Osteoblast (primary cell): ENCODE results near the gene ZNF467. TPM values are rescaled to one million over a fixed set of nuclear protein-coding genes. Genes with fewer than 3 reads are reported as not detected.

Experiments used
- DNase-seq: peaks from one replicate; pipeline ENCODE4 v3.0.0; 2011; ENCODE audit warnings: low spot score, mixed read lengths; ENCODE audit not compliant: insufficient read length; ENCODE audit errors: missing footprints
- H2AFZ ChIP-seq: 2 replicates; pipeline ENCODE4 v1.6.0; 2011; ENCODE audit warnings: mild to moderate bottlenecking, low read length
- H3K27ac ChIP-seq: 2 replicates; pipeline ENCODE4 v1.5.1; 2011; ENCODE audit warnings: mild to moderate bottlenecking, low read depth, low read length, moderate library complexity
- H3K27me3 ChIP-seq: 2 replicates; pipeline ENCODE4 v1.6.0; 2012; ENCODE audit warnings: mild to moderate bottlenecking, control low read depth, inconsistent platforms, low read length, moderate library complexity; ENCODE audit not compliant: insufficient read depth
- H3K36me3 ChIP-seq: 2 replicates; pipeline ENCODE4 v1.5.1; 2011; ENCODE audit warnings: mild to moderate bottlenecking, low read length, control low read depth, moderate library complexity; ENCODE audit not compliant: insufficient read depth
- H3K4me1 ChIP-seq: 2 replicates; pipeline ENCODE4 v1.5.1; 2011; ENCODE audit warnings: mild to moderate bottlenecking, low read length, control low read depth, moderate library complexity; ENCODE audit not compliant: insufficient read depth
- H3K4me2 ChIP-seq: 2 replicates; pipeline ENCODE4 v1.6.0; 2011; ENCODE audit warnings: mild to moderate bottlenecking, low read length; ENCODE audit not compliant: insufficient read depth
- H3K4me3 ChIP-seq: fragments of 200-600 bp; sonication (generic); 3 replicates; pipeline ENCODE4 v1.5.1; 2012; ENCODE audit warnings: mild to moderate bottlenecking, low read length, inconsistent platforms; ENCODE audit not compliant: insufficient read depth
- H3K79me2 ChIP-seq: 2 replicates; pipeline ENCODE4 v1.6.0; 2012; ENCODE audit warnings: mild to moderate bottlenecking, low read length, control low read depth, inconsistent platforms; ENCODE audit not compliant: insufficient read depth
- H3K9me3 ChIP-seq: 2 replicates; pipeline ENCODE4 v1.5.1; 2011; ENCODE audit warnings: low read depth, low read length, control low read depth
- H4K20me1 ChIP-seq: 2 replicates; pipeline ENCODE4 v1.6.0; 2012; ENCODE audit warnings: mild to moderate bottlenecking, low read length, control low read depth; ENCODE audit not compliant: insufficient read depth
- total RNA-seq: library from RNA; depleted of rRNA; stranded (reverse); fragments of >200 nt; gene quantifications from 2 replicates; pipeline ENCODE4 v1.2.3, GENCODE V29; 2012
- TF ChIP-seq, protein P1 (sequence below): IDR thresholded peaks from 2 replicates; pipeline ENCODE4 v1.5.1; 2011; ENCODE audit warnings: mild to moderate bottlenecking, low read depth, low read length, moderate library complexity; ENCODE audit errors: extremely low read depth

Gene ZNF467
- total RNA-seq, 1 donor, result not detected

DNA sequence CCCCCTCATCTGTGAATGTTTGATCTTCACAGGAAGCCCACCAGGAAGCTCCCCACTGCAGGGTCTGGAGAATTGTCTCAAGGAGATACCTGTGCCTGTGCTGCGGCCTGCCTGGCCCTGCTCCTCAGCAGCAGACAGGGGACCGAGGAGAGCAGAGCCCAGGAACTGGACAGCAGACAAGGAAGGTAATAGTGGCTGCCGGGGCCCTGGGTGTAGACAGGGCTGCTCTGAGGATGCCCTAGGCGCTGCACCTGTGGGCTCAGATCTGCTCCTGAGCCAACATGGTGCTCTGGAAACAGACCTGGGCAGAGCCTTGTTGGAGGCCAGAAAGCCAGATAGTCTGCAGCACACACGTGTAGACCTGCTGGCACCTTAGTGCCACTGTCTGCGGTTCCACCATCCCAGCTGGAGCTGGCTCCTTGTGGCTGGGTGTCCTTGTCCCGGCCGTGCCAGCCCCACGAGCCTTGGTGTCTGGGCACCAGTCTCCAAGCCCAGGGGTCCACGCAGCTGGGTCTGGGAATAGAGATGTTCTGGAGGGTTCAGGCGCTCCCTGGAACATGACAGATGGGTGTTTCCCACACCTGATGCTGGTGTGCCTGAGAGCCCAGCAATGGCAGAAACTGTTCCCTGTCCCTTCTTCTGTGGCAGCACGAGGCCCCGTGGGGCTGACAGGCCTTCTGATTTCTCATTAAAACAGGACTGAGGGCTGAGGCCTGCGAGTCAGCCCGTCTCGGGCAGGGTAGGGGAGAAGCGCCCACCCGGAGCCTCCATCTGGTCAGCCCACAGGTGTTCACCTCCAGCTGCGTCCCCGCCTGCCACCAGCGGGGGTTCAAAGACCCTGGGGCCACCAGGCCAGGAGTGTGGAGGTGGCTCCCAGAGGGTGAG lies 44.7 kb downstream of the ZNF467 start:
- Histone ChIP-seq H2AFZ (no peak overlapping the region), H3K36me3 (peaks cover 3% of the 10 kb centered on the region), H4K20me1 (no peaks in the 10 kb centered on the region), H3K27me3 (no peaks in the 10 kb centered on the region), H3K79me2 (no peaks in the 10 kb centered on the region), H3K9me3 (no peaks in the 10 kb centered on the region), H3K4me1 (no peaks in the 10 kb centered on the region), H3K4me3 (no peak overlapping the region), H3K27ac (no peak overlapping the region), H3K4me2 (no peak overlapping the region)
- DNase-seq, result no peak
- TF ChIP-seq, protein P1, sequence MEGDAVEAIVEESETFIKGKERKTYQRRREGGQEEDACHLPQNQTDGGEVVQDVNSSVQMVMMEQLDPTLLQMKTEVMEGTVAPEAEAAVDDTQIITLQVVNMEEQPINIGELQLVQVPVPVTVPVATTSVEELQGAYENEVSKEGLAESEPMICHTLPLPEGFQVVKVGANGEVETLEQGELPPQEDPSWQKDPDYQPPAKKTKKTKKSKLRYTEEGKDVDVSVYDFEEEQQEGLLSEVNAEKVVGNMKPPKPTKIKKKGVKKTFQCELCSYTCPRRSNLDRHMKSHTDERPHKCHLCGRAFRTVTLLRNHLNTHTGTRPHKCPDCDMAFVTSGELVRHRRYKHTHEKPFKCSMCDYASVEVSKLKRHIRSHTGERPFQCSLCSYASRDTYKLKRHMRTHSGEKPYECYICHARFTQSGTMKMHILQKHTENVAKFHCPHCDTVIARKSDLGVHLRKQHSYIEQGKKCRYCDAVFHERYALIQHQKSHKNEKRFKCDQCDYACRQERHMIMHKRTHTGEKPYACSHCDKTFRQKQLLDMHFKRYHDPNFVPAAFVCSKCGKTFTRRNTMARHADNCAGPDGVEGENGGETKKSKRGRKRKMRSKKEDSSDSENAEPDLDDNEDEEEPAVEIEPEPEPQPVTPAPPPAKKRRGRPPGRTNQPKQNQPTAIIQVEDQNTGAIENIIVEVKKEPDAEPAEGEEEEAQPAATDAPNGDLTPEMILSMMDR, result no peak

DNA sequence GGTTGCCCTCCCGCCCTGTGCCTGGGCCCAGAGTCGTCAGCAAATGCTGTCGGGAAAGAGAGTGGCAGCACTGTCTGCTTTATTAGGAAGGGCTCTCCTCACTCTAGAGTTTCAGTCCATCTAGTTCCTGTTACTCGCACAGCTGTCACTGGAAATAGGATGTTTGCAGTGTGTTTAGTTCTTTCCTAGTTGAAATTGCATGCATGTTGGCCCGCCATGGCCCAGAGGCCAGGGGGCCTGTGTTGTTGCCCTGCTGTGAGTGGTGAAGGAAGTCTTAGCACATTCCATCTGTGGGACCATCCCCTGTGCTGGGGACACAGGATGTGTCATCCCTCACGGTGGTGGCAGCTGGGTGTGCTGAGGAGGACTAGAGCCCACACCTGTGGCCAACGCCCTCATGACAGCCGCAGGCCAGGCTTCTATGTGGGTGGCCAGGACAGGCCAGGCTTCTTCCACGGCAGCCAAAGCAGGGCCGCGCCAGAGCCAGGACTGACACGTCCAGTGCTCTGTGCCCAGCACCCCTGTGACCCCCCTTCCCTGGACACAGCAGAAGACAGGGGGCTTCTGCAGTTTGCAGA lies 45.4 kb downstream of the ZNF467 start:
- H3K27me3 ChIP-seq, result no peaks in the 10 kb centered on the region
- no peaks in the 10 kb centered on the region for H3K9me3 ChIP-seq
- TF ChIP-seq, protein P1, result no peak
- no peaks in the 10 kb centered on the region for H3K79me2 ChIP-seq
- H3K4me3 ChIP-seq, result no peak overlapping the region
- H3K27ac ChIP-seq, result no peak overlapping the region
- H4K20me1 ChIP-seq, result no peaks in the 10 kb centered on the region
- DNase-seq, result peak; percentile 21
- no peak overlapping the region for H2AFZ ChIP-seq
- H3K4me2 ChIP-seq, result no peak overlapping the region
- H3K36me3 ChIP-seq, result peaks cover 3% of the 10 kb centered on the region
- no peaks in the 10 kb centered on the region for H3K4me1 ChIP-seq

DNA sequence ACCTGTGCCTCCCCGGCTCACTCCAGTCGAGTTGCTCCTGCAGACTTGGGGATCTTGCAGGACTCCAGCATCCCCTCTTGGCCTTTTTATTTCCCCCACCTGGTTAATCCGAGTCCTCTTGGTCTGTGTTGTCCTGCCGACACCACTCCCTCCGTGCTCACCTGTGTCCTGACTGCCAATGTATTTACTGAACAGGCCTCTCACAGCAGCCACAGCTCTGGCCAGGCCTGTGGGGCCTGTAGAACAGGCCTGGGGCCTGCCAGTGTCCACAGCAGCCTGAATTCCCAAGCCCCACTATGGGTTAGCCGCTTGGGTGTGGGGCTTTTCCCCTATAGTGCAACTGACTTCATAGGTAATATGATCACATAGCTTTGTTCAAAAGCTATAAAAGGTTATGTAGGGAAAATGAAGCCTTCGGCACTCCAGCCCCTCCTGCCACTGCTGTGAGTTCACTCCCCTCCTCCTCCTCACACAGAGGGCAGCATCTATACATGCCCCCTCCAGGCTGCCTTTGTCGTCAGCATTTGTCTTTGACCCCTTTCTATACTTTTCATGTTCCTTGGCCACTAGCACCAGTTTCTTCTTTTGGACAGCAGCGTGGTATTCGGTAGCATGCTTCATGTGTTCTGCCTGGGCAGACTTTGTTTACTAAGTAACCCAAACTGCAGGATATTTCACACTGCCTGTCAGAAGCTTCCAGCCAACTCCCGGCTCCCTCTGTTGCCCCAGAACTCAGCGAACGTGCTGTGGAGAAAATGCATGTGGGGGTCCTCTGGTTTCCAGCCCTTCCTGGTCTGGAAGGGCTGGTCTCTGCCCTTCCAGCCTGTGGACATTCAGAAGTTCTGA lies 46.1 kb downstream of the ZNF467 start:
- Histone ChIP-seq H3K27me3 (no peaks in the 10 kb centered on the region), H3K36me3 (peaks cover 3% of the 10 kb centered on the region), H3K4me1 (no peaks in the 10 kb centered on the region), H3K27ac (no peak overlapping the region), H3K4me2 (no peak overlapping the region), H3K4me3 (no peak overlapping the region), H2AFZ (no peak overlapping the region), H3K79me2 (no peaks in the 10 kb centered on the region), H4K20me1 (no peaks in the 10 kb centered on the region), H3K9me3 (no peaks in the 10 kb centered on the region)
- peak; percentile 68 for DNase-seq
- TF ChIP-seq, protein P1, result no peak

DNA sequence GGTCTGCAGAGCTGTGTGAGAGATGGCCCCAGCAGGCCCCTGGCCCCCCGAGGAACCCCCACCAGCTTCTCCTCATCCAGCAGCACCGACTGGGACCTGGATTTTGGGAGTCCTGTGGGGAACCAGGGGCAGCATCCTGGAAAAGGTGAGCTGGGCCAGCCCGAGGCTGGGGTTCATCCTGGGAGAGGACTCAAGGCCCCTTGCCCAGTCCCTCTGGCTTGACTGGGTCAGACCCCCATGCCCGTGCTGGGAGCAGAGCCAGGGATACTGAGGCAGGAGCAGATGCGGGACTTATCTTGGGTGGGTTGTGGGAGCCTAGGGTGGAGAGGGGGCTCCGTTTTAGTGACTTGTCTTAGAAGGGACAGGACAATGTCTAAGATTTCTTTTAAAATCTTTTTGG lies 47.5 kb downstream of the ZNF467 start:
- no peaks in the 10 kb centered on the region for H3K27me3 ChIP-seq
- no peak overlapping the region for H3K4me2 ChIP-seq
- TF ChIP-seq, protein P1, result no peak
- H4K20me1 ChIP-seq, result no peaks in the 10 kb centered on the region
- no peaks in the 10 kb centered on the region for H3K9me3 ChIP-seq
- no peak overlapping the region for H2AFZ ChIP-seq
- no peak overlapping the region for H3K27ac ChIP-seq
- H3K79me2 ChIP-seq, result no peaks in the 10 kb centered on the region
- H3K4me3 ChIP-seq, result no peak overlapping the region
- H3K4me1 ChIP-seq, result no peaks in the 10 kb centered on the region
- H3K36me3 ChIP-seq, result peaks cover 10% of the 10 kb centered on the region
- DNase-seq, result peak; percentile 41
